HG03196 (cell line): ENCODE measurements around the gene HLTF.
A peak's percentile ranks its signal among the peaks of the same experiment; 100 is the strongest.

Source experiments
- ATAC-seq: cut with Tn5 transposase; IDR thresholded peaks from one replicate; pipeline ENCODE4 v1.9.1; 2021; ENCODE audit not compliant: unreplicated experiment

HLTF gene

DNA sequence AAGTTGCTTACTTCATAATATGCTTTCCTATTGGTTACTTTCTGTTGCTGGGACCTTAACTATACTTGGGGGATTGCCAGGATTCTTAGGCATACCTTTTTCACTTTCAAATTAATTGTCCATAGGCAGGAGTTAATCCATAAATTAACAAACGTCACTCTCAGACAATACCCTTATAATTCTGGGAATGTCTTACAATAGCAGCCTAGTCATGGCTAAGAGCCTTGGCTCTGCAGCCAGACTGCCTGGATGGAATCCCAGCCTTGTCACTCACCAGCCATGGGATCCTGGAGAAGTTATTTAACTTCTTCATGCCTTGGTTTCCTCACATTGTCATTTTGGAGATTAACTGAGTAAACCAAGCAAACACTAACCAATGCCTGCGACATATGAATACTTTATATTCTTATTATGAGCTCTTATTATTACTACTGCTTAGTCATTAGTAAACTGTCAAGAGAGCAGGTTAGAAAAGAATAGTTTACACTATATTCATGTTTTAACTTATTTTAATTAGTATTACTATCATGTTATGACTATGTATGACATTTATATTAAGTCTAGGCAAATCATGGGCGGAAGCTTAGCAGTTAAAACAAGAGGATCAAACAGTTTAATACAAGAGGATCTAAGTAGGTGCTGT is 66.0 kb downstream of the HLTF start:
- ATAC-seq = no peak

DNA sequence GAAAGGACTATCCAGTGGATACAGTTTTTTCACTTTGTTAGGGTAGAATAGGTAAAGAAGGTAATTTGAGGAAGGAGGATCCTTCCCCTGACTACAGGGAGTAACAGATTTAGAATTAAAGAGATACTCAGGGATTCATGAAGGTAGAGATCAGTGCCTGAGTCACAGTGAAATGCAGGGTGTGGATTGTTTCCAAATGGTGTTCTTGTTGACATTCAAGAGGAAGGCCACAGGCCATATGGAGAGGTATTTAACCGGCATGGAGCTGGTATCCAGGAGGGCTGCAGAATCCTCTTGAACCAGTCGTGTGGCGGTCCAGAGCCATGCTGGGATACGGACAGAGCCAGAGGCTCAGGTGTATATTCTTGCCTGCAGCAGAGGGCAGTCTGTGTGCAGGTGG is 66.8 kb downstream of the HLTF start:
- ATAC-seq = no peak

DNA sequence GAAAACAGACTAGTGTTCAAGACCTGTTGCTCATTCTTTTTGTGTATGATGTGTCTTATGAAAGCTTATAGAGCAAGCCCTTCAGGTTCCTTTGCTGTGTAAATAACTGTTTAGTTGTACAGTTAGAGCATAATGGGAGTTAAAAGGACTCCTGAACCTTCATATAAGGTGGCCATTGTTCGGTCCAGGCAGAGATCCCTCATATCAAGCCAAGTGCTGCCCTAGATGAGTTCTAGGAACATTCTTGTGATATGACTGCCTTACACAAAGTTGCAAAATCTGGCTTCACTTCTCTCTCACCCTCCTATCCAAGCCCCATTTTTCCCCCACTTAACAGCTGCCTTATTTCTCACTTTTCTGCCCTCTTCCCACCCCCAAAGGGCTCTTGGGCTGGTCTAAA is 68.1 kb downstream of the HLTF start:
- ATAC-seq = no peak

DNA sequence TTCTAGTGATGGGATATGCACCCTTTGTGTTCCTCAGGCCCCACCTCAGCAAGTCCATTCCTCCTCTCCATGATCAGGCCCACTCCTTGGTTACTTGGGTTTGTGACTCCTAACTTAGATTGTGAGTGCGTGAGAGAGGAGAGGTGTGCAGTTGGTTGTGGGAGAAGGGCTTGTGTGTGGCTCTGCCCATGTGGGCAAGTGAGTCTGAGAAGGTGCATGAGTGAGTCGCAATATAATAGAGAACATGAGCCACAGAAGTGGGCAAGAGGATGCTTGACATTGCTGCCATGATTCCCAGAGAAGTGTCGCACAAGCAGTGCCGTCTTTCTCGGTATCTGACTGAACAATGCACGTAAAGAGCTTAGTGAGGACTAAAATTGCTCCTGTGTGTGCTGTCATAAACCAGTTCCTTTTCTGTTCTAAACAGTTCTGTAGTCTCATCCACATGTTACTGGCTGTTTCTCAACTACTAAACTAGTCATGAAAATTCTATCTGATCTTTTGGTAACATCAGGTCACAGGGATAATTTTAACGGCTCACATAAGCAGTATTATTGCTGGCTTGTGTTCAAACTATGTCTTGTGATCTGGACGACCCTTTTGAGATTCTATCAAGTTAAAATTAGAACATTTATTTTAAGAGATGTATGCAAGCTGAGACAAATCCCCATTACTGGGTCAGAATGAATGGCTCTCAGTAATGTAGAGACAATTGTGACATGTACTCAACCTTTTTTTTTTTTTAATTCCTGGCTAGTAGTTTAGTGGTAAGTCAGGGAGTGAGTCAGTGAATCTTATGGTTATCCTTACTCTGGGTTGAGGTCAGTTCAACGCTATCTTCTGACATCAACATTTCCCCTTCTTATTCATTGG is 69.4 kb downstream of the HLTF start:
- ATAC-seq = no peak

DNA sequence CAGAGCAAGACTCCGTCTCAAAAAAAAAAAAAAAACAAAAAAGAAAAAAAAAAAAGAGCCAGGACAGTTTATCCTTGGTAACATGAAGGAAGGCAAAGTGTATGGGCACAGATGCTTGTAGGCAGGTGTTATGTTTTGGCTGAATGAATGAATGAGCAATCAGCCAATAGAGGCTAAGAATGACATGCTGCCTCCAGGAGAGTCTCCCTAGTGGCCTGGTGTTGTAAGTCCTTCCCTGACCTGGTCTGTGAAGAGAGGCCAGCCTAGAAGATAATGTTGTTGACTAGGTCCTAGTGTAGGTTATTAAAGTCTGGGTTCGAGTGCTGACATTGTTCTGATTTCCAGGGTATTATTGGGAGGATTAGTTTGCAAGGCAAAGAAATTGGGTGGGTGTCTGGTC is 70.1 kb downstream of the HLTF start:
- ATAC-seq = no peak

DNA sequence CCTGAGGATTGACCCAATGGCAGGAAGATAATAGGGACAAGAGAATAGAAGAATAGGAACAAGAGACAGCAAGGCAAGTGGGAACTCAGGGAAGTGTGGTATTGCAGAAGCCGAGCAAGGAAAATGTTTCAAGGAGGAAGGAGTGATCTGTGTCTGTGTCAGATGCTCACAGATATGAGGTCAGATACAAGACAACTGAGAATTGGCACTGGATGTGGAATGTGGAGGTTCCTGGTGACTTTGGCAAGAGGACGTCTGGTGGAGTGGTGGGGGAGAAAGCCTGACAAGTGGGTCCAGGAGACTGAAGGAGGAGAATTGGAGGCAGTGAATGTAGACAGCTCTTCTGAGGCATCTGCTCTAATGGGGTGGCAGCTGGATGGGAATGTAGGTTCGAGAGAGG is 70.9 kb downstream of the HLTF start:
- no peak for ATAC-seq

DNA sequence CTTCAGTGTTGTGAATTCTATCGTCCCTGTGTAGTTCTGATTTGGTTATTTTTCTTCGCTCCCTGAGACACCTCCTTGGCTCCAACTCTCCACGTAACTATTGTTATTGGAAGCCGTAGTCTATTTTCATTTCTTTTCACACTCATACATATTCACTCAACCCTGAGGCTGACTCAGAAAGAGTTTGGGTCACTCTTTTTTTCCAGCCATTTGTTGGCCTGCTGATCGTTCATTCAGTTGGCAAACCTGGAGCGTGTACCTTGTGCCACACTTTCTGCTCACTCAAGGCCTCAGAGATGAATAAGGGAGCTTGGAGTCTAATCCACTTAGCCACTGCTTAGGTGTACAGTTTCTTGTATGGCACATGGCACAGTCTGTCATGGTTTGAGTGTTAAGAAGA is 72.6 kb downstream of the HLTF start:
- no peak for ATAC-seq

DNA sequence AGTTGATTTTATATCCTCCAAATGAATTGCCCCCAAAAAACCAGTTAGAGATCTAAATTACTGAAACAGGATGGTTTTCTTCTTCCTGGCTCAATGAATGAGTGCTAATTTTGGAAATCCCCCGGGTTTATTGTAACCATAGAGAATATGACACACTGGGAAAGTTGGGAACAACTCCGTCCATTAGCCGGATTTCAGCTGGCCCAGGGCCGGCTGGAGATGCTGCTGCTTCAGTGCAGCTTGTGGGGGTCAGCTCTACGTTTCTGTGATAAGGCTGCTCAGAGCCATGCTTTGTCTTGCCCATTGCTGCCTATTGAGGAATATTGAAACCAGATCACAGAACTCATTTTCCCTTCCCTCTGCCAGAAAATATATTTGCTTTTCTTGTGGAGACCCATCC is 74.7 kb downstream of the HLTF start:
- ATAC-seq = no peak

DNA sequence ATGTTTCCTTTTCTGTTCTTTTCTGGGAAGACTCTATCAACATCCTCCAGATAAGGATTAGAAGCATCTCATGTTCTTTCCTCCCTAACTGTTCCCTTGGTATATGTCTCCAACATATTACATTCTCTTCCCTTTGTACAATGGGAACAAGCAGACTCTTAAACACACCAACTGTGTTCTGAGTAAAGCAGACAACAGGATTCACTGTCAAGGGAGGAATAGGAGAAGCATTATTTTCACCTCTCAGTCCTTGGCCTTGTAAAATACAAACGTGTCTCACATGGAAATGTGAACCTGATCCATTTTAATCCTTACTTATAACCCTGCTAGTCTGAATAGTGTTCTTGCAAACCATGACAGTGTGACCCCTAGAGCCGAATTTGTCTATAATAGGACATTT is 75.4 kb downstream of the HLTF start:
- no peak for ATAC-seq

DNA sequence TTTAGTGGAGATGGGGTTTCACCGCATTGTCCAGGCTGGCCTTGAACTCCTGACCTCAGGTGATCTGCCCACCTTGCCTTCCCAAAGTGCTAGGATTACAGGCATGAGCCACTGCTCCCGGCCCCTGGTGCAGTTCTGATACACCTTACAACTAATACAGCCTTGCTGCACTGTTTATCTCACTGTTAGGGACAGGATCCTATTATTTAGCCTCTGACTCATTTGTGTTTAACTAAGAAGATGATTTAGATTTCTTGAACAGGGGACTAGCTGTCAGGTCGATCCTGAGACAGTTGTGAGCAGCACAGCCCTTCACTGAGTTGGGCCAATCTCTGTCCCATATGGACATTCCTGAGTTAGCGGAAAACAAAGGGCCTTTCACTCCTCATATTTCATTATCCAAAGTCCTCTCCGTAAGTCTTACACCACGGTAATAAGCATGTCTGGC is 75.8 kb downstream of the HLTF start:
- no peak for ATAC-seq

DNA sequence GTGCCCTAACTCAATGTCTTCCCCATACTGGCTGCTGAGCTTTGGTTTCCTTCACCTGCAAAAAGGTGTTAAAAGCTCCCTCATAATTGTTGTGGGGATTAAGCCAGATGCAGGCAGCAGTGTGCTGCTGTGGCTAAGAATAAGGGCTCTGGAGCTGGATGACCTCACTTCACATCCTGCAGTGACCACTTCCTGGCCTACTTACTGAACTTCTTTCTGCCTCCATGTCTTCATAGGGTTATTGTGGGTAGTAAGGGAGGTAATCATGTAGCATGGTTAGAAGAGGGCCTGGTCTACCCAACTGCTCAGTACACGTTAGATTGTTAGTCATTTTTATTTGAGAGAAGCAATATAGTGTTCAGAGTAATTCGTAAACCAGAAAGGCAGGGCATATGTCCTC is 76.6 kb downstream of the HLTF start:
- ATAC-seq = peak; percentile 77

DNA sequence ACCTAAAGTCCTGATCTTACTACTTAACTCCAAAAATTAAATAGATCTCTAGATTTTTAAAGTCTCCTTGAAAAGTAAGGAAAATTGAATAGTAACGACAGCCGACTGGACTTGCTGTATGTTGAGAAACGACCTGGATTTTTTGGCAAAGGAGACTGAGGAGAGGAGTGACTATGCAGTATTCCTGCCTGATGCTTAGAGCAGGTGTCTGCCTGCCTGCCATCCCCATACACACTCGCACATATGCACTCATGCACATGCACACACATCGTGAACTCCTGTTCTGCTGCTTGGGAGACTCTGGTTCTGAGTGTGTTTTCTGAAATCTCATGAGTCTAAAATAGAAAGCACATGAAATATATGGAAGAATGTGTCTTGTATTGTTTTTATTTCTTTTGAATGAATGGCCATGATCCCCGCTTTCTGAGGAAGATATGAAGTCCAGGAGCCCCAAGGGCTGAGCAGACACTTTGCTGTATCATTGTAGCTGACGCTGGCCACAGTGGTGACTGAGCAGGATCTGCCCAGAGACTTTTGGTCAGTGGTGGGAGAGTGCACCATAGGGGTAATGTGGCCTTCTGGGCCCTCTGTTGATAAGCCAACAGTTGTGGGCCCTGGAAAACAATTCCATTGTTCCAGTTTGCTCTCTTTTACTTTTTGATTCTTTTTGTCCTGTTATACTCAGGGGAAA is 78.6 kb downstream of the HLTF start:
- ATAC-seq = no peak

DNA sequence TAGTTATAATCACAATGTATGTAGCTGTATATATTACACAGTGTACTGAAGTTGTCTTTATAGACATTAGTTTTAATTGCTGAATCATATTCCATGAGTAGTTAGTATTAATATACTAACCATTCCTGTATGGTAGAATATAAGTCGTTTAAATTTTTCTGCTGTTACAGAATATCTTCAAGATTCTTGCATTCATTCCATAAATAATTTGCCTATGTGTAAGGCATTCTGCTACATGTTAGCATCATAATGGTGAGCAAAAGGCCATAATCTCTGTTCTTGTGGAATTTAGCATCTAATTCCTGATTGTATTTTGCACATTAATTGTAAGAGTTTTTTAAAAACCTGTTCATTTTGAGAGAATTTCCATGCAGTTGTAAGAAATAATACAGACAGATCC is 80.9 kb downstream of the HLTF start:
- no peak for ATAC-seq

DNA sequence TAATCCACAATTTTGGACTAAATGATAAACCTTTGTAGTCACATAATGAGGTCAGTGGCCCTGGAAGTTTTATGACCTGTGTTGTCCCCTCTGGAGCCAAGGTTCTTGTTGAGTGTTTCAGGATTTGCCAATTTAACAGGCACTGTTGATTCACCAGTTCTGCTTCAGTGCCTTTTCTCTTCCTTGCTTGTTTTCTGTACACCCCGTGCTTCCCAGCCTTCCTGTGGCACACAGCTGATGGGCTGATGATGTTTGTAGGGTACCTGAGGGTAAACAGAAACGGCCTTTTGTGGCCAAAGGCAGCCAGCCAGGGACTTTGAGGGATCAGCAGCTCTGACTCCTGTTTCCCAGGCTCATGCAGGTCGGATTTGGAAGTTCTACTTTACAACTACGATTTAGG is 81.7 kb downstream of the HLTF start:
- no peak for ATAC-seq

DNA sequence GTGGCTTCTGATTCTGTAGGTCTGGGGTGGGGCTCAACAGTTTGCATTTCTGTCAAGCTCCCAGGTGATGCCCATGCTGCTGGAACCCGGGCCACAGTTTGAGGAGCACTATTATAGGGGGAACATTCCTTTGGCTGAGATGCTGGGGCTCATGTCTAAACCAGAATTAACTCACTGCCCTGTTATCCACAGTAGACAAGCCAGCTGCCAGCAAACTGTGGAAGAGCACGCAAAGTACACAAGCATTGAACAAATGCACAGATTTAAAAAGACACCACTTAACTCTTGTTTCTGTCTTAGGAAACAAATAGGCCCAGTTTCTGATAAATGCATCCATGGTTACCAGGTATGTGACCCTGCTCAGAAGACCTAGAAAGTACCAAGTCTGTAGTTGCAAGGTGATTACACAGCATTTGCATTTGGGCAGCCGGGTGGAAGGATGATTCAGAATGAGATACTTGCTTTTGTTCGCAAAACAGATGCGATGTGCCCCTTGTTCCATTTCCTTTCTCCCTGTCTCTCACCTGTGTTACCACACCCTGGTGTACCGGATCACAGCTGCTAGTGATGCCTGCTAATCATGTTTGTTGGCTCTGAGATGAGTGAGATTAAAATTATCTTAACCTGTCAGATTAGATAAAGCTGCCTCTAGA is 82.6 kb downstream of the HLTF start:
- ATAC-seq = peak; percentile 80

DNA sequence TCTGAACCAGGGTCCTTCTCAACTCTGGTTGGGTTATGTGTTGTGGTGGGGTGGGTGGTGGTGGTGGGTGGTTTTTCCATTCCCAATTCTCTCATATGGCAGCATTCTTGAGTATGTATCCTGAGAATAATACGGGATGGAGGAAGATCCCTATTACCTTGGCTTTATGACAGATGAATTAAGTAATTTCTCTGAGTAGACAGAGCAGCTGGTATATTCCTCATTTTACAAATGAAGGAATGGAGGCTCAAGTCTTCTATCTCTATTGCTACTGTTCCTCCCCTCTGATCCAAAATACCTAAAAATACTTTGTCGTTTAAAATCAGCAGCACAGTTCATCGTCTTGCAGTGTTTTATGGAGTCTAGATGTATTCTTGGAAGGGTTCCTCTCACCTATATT is 84.6 kb downstream of the HLTF start:
- no peak for ATAC-seq

DNA sequence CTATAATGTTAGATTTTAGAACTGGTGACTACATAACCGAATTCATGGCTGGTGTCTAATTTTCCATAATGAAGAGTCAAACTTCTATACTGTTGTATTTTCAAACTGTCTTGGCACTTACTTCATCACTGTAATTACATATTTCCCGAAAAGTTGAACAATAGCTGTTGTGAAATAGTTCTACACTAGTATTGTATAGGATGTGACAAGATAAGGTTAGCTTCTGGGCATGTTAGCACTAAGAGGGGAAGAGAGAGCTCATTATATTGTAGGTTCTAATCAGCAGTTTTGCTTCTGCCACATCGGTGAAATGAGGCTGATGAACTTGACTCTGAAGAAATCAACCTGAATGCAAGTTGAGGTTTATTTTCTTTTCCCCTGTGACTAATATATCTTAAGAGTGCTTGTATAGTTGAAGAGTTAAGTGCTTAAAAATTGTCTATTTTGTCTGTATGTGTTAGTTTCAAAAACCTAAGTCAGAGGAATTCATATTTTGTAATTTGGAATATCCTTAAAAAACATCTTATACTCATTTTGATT is 86.1 kb downstream of the HLTF start:
- ATAC-seq = no peak

DNA sequence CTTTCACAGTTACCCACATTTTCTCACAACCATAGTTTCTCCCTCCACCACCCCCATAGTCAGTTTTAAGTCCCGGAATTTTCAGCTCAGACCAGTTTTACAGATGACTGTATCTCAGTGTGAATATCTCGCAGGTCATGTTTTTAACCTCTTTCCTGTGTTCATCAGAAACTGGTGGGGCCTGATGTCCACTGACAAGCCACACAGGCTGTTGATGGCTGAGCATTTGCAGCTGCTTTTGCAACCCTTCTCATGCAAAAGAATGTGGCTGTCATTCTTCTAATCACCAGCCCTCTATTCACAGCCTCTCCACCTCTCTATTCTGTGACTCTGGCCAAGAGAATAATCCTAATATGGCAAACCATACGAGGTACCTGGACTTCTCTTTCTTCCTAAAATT is 86.5 kb downstream of the HLTF start:
- ATAC-seq = no peak

DNA sequence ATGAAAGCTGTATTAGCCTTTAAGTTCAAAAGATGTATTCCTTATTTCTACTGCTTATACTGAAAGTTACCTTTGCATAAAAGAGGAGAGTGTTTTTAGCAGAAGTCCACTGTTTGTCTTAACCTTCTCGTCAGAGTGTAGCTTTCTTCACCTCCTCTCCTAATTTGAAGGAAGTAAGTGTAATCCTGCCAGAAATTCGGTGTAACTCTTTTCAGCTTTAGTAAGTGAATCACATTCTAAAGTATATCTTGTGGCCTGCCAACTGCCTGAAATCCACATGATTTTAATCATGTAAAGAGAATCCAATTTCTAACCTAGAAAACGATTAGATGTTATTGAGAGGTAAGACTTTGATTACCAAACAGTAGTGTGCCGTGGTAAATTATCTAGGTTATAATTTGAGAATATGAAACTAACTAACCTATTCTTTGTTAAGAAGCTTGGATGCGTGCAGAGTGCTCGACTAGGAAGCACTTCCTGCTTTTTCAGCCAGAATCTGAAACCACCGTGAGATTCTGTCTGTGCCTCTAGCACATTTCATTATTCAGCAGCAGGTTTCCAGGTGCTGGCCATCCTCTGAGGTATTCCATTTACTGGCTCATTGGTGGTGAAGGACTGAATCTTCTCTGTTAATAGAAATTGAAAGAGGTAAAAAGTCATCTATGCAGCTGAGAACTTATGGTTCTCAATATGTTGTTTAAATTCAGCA is 87.5 kb downstream of the HLTF start:
- ATAC-seq = no peak

DNA sequence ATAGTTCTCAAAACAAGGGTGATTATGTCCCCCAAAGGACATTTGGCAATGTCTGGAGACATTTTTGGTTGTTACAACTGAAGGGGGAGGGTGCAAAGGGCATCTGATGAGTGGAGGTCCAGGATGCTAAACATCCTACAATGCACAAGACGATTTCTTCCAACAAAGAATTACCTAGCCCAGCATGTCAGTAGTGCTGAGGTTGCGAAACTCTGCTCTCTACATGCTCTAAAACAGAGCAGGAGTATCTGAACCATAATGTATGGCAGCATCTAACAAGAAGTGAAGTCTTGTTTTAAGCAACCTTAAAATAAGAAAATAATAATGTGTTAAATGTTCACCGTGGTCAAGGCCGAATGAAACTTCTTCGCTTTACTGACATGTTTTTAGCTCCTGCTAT is 88.0 kb downstream of the HLTF start:
- no peak for ATAC-seq

DNA sequence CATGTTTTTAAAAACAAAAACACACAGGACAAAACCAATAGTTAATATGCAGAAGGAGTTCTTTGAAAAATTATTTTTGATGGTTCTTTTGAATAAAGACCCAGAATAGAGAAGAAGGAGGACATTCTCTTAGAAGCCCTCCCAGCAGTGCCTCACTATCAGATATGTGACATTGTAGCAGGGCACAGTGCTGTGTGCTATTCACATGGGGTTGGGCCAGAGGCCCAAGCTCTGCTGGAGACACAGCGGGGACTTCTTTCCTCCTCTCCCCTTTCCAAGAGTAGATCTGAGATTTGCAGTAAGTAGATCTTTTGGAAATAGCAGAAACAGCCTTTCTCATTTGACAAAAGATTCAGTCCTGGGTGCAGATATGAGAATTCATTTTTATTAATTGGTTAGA is 88.7 kb downstream of the HLTF start:
- ATAC-seq = no peak
